HG02571 (cell line): ENCODE data around the gene FBH1.
A peak's percentile ranks its signal among the peaks of the same experiment; 100 is the strongest.

Experiments used
- ATAC-seq: cut with Tn5 transposase; IDR thresholded peaks from one replicate; pipeline ENCODE4 v1.9.1; 2021; ENCODE audit warnings: mild to moderate bottlenecking, moderate library complexity; ENCODE audit not compliant: unreplicated experiment

FBH1 gene

DNA sequence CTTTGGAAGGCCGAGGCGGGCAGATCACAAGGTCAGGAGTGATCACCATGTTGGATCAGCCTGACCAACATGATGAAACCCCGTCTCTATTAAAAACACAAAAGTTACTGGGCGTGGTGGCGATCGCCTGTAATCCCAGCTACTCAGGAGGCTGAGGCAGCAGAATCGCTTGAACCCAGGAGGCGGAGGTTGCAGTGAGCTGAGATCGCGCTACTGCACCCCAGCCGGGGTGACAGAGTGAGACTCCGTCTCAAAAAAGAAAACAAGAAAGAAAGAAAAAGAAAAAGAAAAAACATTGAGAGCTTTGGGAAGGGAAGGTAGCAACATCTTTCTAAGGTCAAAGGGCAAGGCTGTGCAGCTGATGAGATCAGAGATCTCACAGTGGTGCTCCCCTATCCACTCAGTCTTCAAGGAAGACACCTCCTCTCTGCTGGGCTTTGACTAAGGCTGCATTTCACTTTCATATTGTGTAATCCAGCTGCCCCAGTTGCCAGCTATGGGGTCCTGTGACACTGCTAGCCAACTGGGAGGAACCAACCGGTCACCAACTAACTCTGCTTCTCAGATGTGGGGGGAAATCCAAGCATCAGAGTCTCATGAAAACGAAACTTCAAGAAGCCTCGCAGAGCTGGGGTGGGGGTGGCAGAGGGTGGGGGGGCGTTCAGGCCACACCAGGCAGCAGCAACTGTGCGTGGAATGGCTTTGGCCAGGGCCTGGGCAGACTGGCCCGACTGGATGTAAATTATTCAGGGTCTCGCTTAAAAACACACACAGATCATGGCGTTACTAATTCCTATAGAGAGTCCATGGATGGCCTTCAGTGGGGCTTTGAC lies 85.8 kb downstream of the FBH1 start:
- ATAC-seq = peak; percentile 42

DNA sequence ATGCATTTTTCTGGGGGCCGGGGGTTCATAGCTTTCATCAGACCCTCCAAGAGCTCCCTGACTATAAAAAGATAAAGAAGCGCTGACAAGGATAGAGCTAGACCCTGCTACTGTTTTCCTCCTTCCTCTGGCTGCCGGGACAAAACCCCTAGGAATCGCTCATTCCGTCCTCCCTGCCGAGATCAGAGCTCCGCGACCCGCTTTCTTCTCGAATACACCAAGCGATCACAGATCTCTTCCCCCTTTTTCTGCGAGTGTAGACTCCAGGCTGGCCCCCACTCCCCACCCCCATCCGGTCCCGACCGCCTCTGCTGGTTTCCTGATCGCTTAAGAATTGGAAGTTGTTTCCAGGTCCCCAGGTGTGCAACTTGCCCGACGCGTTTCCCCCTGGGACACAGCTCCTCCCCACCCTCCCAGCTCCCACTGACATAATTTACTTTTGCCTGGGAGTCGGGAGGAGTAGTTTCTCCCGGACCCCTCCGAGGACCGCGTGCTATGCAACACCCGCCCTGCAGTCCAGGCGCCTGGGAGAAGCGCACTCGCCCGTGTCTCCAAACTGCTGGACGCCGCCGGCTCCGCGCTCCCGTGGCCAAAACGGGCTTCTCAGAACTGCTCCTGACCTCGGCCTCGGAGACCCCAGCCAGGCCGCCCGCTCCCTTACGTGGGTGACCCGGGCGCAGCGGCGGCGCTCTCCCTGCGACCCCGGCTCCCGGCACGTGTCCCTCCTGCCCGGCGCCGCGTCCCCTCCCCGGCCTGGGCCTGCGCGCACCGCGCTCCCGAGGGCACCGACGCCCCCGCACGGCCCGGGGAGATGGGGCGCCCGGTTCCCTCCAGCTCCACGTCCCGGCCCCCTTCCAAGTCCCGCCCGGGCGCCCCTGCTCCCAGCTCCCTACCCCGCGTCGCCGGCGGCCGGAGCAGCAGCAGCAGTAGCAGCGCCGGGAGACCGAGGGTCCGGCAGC lies 86.7 kb downstream of the FBH1 start:
- ATAC-seq = peak; percentile 11

GRCh38 chr10:5977471-5978229 lies 87.6 kb downstream of the FBH1 start, which contains the start of gene IL15RA:
Gene IL15RA, minus strand, starts transcription at chr10:5977543. Its CDS starts 51 bp downstream, at chr10:5977492.
- ATAC-seq = peak; percentile 61

DNA sequence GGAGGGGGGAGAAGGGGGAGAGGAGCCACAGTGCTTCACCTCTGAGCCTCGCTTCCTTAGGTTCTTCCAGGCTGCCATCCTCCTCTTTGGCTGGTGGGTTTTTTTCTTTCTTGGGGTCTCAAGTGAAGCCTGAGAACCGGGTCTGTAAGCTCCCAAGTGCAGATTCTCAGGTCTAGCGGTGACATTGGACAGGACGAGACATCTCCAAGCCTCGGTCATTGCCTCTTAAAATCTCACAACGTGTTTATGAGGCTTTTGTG lies 88.1 kb downstream of the FBH1 start:
- no peak for ATAC-seq

- no peak for ATAC-seq
Measured at GRCh38 chr10:5981529-5981928, 91.5 kb downstream of the FBH1 start.

DNA sequence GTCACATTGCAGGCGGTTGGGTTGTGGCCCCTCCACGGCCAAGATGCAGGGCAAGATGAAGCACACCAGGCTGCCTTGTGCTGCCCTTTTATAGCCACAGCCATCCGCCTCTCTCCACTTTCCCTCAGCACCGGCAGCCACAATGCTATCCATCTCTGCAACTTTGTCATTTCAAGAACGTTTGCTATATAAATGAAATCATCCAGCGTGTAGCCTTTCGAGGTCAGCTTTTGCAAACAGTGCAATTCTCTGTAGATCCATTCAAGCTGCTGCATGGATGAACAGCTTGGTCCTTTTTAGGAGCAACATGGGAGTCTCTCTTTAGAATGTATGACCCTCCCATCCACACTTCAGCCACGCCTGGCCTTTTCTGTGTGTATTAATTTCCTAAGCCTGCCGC lies 93.7 kb downstream of the FBH1 start:
- ATAC-seq = no peak

DNA sequence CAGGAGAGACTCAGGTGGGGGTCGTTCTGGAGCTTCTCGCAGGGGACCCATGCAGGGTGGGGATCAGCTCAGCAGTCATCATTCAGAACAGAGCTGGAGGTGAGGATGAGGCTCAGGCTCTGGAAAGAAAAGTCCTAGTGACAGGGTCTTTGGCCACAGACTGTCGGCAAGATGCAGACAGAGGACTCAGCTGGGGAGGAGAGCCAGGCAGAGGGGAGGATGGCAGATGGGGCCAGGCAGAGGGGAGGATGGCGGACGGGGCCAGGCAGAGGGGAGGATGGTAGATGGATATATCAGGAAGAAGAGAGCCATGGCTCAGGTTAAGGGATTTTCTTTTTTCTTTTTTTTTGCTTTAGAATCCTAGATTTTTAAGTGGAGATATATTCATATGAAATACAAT lies 95.0 kb downstream of the FBH1 start:
- ATAC-seq = no peak
